ENCODE measurements around the gene PCBD2. TPM values are rescaled to one million over a fixed set of nuclear protein-coding genes. Genes with fewer than 3 reads are reported as not detected.

The PCBD2 gene
- total RNA-seq, 1 experiment from 2014 or later, result 9.1 TPM

DNA sequence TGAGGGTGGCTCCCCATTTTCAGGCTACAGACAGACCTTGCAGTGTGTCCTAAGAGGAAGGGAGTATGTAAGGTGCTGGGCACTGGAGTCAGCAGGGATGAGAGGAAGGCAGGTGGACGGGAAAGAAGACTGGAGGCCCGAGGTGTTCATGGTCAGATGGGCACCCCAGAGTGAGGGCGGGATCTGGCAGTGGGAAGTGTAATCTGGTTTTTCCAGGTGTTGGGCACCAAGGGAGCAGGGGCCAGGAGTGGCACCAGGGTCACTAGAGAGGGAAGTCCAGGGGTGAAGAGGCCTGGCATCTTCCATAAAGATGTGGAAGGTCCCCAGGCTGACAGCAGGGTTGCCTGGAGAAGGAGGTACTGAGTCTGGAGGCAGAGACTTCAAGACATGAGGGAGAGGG lies 99.4 kb downstream of the PCBD2 start:
- DNase-seq (ENCODE audit: low read depth), result no peak

DNA sequence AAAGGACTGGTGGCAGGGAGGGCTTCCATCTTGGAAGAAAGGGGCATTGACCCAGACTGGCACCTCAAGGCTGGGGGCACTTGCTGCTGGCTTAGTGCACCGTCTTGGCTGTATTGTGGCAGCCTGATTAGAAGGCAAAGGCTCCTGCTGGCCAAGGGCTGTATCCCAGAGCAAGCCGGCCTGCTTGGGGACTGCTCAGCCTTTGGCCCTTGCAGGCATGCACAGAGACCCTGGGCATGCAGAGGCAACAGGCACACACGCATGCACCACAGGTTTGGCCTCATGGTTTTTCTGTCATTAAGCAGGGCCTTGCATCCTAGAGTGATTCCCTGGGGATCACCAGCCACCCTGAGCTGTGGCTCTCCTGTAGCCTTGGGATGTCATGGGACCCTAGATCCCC lies 100.1 kb downstream of the PCBD2 start:
- DNase-seq (ENCODE audit: low read depth), result no peak

DNA sequence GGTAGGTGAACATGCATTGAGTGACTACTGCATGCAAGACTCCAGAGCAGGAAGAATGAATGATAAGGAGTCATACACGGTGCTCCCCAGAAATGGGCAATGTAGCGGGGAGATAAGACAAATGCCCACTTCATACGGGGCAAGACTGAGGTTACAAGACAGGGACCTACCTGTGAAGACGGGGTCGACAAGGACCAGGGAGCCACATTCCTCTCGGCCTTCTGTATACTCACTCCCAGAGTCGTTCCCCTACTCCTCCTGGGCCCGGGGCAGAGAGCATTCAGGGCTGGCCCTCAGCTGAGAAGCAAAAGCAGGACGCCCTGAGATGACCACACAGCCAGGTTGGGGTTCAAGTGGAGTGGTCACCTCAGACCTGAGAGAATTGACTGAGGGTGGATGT lies 102.4 kb downstream of the PCBD2 start:
- no peak for DNase-seq (ENCODE audit: low read depth)

DNA sequence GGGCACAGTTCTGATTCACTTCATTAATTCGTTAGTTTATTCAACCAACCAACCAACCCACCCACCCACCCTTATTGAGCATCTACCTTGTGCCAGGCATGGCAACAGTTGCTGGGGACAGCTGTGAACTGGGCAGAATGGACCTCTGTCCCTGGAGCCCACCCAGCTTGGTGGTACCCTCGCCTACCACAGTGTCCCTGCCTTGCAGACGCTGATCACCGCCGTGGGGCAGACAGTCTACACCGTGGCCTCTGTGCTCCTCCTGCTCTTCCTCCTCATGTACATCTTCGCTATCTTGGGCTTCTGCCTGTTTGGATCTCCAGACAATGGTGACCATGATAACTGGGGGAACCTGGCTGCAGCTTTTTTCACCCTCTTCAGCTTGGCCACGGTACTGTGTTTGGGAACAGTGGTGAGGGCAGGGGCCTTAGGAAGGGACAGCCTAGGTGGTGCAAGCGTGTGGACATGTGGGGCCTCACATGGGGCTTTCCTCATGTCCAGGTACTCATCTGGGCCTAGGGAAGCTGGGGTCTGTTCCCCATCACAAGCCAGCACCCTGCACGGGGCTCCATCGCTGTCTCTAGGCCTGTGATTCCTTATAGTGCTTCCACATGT lies 102.9 kb downstream of the PCBD2 start:
- DNase-seq (ENCODE audit: low read depth), result no peak

DNA sequence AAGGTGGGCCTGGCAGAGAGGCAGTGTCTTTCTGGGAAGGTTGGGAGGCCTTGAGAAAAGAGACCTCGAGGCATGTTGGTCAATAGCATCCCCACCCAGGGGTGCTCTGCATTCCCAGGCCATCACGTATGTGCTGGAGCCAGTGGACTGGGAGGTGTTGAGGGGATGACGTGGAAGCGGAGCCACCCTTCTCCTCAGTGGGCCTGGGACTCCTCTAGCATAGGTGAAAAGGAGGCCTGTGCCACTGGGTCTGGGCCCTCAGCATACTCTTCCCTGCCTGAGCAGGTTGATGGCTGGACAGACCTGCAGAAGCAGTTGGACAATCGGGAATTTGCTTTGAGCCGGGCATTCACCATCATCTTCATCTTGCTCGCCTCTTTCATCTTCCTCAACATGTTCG lies 103.6 kb downstream of the PCBD2 start:
- DNase-seq (ENCODE audit: low read depth), result no peak

DNA sequence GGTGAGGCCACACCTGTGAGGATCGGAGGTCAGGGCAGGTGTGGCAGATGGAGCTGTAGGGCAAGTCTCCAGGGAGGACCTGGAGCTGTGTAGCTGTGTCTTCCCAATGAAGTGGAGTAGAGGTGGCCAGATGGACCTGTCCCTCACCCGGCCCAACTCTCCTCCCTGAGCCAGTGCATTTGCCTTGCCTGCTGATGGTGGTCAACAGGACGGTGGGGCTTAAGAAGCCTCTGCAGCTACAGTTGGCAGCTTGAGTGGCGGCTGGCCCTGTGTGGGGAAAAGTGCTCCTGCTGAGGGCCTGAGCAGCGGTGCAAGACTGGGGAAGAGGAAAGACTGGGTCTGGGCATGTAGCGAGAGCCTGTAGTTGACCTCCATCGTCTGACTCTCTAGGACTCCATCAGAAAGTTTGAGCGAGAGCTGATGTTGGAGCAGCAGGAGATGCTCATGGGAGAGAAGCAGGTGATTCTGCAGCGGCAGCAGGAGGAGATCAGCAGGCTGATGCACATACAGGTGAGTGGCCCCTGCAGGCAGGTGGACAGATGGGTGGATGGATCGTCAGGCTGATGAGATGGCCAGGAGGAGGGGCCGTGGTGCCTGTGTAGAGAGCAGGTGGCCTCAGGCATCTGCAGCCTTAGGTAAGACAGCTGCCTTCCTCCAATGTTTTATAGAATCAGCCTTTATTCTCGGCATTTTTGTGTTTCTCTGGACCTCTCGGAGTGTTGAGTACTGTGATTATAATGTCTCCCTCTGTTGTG lies 104.2 kb downstream of the PCBD2 start:
- no peak for DNase-seq (ENCODE audit: low read depth)

DNA sequence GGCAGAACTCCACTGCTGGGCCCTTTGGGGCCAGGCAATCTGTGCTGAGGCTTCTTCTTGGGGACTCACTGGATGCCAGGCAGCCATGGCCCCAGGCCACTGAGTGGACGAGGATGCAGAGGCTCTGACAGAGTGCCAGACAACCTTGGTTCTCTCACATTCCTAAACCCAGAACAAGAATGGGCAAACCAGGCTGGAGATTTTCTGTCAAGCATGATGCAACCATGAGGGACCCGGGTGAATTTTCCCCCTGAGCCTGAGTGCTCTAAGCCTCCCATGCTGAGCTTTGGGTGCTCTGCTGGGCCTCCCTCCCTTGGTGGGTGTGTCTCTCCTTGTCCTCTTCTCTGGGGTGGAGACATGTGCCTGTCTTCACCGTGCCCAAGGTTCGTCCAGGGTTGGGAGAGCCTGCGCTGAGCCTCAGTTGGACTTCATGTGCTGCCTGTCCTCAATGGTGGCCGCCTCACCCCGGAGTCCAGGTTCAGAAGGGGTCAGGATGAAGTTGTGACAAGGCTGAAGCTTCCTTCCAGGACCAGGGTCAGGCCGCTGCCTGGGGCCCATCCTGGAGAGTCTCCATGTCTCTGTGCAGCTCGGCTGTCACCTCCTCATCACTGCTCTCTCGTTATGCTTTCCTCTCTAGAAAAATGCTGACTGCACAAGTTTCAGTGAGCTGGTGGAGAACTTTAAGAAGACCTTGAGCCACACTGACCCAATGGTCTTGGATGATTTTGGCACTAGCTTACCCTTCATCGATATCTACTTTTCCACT lies 105.0 kb downstream of the PCBD2 start:
- no peak for DNase-seq (ENCODE audit: low read depth)

DNA sequence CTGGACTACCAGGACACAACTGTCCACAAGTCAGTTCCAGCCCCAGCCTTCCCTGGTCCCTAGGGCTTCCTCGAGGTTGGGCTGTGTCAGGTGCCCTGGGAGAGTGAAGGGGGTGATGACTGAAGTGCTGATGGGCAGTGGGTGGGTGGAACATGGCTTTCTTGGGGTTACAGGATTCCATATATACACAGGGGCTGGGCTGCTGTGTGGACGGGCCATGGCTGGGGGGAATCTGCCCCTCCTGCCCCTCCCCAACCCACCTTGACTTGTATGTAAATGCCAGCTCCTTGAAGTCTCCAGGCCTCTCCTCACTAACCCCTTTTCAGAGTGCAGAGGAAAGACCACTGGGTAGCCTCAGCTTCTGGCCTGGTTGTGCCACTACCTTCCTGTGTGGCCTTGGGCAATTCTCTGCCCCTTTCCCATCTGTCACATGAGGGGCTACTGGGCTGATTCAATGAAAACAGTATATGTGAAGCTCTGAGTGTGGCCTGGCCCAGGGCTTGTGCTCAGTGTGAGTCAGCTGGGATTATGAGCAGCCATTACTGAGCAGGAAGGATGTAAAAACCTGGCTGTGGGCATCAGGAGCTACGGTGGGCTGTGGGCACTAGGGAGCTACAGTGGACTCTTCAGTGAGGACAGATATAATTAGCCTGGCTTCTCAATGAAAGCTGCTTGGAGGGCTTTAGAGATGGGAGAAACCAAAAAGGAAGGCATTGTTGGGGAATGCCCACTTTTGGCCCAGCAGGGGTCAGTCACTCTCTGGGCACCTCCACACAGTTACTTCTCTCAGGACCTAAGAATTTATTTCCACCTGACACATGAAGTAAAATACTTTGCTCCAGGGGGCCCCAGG lies 105.8 kb downstream of the PCBD2 start:
- no peak for DNase-seq (ENCODE audit: low read depth)

DNA sequence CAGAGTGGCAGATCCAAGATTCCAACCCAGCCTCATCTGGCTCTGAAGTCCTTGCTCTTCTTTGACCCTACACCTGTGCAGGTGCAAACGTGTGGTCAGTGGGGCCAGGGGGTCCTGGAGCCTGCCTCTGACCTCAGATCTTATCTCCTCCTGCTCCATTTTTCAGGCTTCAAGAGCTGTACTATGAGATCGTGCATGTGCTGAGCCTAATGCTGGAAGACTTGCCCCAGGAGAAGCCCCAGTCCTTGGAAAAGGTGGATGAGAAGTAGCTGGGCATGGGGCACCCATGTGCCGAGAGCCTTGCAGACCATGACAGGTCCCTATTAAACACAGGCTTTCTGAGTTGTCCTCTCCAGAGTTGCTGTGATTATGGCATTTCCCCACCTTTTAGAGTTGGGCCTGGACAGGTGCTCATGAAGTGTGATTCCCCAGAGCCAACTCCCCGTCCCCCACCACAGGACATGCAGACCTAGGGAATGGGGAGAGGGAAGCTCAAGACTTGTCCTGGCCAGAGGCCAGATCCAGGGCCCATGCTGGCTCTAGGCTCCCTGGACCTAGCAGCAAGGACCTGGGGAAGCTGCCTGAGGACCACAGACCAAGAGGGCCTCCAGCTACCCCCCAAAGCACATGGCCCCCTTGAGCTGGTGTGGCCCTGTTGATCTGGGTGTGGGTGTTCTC lies 106.6 kb downstream of the PCBD2 start:
- no peak for DNase-seq (ENCODE audit: low read depth)

DNA sequence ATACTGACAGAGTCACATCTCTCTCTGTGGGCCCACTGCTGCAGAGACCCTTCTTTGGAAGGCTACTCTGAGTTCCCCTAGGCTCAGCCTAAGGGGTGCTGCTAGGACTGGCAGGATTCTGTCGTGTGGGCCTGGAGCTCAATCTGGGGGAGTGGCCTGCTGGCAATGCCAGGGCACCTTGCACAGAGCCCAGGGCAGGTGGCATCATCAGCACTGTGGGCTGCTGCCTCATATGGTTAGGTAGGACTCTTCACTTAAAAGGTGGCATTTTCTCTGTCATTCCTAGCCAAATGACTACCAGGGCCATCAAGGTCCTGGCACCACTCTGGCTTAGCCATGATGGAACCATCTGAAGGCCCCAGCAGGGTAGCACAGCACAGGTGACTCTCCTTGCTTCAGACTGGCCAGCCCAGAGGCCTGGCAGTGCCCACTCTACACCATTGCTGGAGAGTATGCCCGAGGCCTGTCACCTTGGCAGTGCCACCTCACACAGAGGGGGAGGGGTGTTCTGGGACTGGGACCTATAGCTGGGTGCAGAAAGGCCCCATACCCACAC lies 107.2 kb downstream of the PCBD2 start:
- no peak for DNase-seq (ENCODE audit: low read depth)

Other genes with a start within 250 kb of the PCBD2 start
- 20.8 and 21.0 TPM in 2 replicates for gene CAMLG, start 166.6 kb upstream of the PCBD2 start, total RNA-seq (2014; rRNA removed)
- 24.4 and 29.4 TPM in 2 replicates for gene DDX46, start 146.4 kb upstream of the PCBD2 start, total RNA-seq (2014; rRNA removed)
- gene C5orf24, start 59.2 kb upstream of the PCBD2 start, total RNA-seq (2014; rRNA removed), result 46.0 and 60.2 TPM in 2 replicates
- 108 and 126 TPM in 2 replicates for gene TXNDC15, start 30.8 kb upstream of the PCBD2 start, total RNA-seq (2014; rRNA removed)
- 0.11 TPM in 1 of 2 replicates, not detected in the other for gene CATSPER3, start 62.8 kb downstream of the PCBD2 start, total RNA-seq (2014; rRNA removed)
- 2.2 and 5.1 TPM in 2 replicates for gene PITX1, start 129.1 kb downstream of the PCBD2 start, total RNA-seq (2014; rRNA removed)

Data from LHCN-M2 (cell line).